Measurements from ENCODE around the gene CLIP4.

The CLIP4 gene

DNA sequence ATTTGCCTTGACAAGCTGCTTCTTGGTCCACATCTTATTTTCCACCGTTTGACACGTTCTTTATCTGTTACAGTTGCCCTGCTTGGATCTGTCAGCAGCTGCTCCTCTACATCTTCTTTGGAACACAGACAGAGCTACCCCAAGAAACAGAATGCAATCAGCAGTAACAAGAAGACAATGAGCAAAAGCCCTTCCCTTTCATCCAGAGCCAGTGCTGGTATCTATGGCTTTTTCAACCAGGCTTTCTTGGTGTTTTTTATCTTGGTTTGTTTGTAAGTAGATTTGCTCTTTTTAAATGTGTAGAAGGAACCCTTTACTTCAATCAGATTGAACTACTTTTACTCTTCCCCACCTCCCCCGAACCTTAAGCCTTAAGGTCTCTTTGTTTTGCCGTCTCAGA is 41.9 kb downstream of the CLIP4 start:
- no peak overlapping the region for H3K27ac ChIP-seq (ENCODE audit: low read length)
- no peak overlapping the region for H2AFZ ChIP-seq (ENCODE audit: low read depth, low read length)
- no peak for TF ChIP-seq EZH2 (IDR thresholded peaks at IDR 0.05; ENCODE audit: borderline replicate concordance, low read depth, low read length, severe bottlenecking)
- TF ChIP-seq, protein P1, sequence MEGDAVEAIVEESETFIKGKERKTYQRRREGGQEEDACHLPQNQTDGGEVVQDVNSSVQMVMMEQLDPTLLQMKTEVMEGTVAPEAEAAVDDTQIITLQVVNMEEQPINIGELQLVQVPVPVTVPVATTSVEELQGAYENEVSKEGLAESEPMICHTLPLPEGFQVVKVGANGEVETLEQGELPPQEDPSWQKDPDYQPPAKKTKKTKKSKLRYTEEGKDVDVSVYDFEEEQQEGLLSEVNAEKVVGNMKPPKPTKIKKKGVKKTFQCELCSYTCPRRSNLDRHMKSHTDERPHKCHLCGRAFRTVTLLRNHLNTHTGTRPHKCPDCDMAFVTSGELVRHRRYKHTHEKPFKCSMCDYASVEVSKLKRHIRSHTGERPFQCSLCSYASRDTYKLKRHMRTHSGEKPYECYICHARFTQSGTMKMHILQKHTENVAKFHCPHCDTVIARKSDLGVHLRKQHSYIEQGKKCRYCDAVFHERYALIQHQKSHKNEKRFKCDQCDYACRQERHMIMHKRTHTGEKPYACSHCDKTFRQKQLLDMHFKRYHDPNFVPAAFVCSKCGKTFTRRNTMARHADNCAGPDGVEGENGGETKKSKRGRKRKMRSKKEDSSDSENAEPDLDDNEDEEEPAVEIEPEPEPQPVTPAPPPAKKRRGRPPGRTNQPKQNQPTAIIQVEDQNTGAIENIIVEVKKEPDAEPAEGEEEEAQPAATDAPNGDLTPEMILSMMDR (IDR thresholded peaks at IDR 0.05; ENCODE audit: borderline replicate concordance, extremely low read depth, low read length, poor library complexity, severe bottlenecking), result no peak
- no peaks in the 10 kb centered on the region for H3K4me1 ChIP-seq (ENCODE audit: insufficient read depth, low read length)
- H3K27me3 ChIP-seq (ENCODE audit: insufficient read depth, low read length, poor library complexity), result peaks cover 20% of the 10 kb centered on the region
- H3K36me3 ChIP-seq (ENCODE audit: insufficient read depth, low read length), result no peaks in the 10 kb centered on the region
- no peaks in the 10 kb centered on the region for H3K9me3 ChIP-seq (ENCODE audit: insufficient read depth, low read length, severe bottlenecking)
- no peak overlapping the region for H3K9ac ChIP-seq (ENCODE audit: low read depth, low read length)
- DNase-seq (no peak), ATAC-seq (ENCODE audit: insufficient read depth, low read depth) (no peak)
- no peak overlapping the region for H3K4me2 ChIP-seq (ENCODE audit: insufficient read depth, low read length)
- H3K79me2 ChIP-seq (ENCODE audit: insufficient read depth, low read length), result no peaks in the 10 kb centered on the region
- no peak overlapping the region for H3K4me3 ChIP-seq (ENCODE audit: low read depth in 1 of 2, low read length in 2 of 2)
- no peaks in the 10 kb centered on the region for H4K20me1 ChIP-seq (ENCODE audit: insufficient read depth, low read length)

DNA sequence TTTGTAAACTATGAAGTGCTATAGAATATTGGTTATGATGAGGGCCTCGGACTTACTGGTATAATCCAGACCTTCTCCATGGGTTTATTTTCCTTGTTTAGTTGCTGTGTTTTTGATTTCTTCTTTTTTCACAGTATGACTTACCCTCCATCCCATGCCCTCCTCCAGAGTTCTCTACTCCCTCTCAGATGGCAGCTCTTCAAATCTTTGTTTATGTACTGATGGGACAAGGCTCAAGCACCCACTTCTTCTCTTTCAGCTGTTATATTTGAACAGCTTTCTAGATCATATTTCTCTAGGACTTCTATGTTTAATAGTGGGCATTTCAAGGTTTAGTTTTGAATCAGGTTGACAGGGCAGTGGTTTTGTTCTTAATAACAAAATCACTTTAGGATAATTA is 43.9 kb downstream of the CLIP4 start:
- Histone ChIP-seq H3K79me2 (ENCODE audit: insufficient read depth, low read length) (no peaks in the 10 kb centered on the region), H3K9me3 (ENCODE audit: insufficient read depth, low read length, severe bottlenecking) (no peaks in the 10 kb centered on the region), H3K4me2 (ENCODE audit: insufficient read depth, low read length) (no peak overlapping the region), H4K20me1 (ENCODE audit: insufficient read depth, low read length) (no peaks in the 10 kb centered on the region), H3K27me3 (ENCODE audit: insufficient read depth, low read length, poor library complexity) (peaks cover 20% of the 10 kb centered on the region), H3K27ac (ENCODE audit: low read length) (no peak overlapping the region), H3K4me3 (ENCODE audit: low read depth in 1 of 2, low read length in 2 of 2) (no peak overlapping the region), H2AFZ (ENCODE audit: low read depth, low read length) (no peak overlapping the region), H3K9ac (ENCODE audit: low read depth, low read length) (no peak overlapping the region), H3K4me1 (ENCODE audit: insufficient read depth, low read length) (no peaks in the 10 kb centered on the region), H3K36me3 (ENCODE audit: insufficient read depth, low read length) (no peaks in the 10 kb centered on the region)
- ATAC-seq (ENCODE audit: insufficient read depth, low read depth), result no peak
- TF ChIP-seq, protein P1 (IDR thresholded peaks at IDR 0.05; ENCODE audit: borderline replicate concordance, extremely low read depth, low read length, poor library complexity, severe bottlenecking), result no peak
- TF ChIP-seq EZH2 (IDR thresholded peaks at IDR 0.05; ENCODE audit: borderline replicate concordance, low read depth, low read length, severe bottlenecking), result no peak
- no peak for DNase-seq

DNA sequence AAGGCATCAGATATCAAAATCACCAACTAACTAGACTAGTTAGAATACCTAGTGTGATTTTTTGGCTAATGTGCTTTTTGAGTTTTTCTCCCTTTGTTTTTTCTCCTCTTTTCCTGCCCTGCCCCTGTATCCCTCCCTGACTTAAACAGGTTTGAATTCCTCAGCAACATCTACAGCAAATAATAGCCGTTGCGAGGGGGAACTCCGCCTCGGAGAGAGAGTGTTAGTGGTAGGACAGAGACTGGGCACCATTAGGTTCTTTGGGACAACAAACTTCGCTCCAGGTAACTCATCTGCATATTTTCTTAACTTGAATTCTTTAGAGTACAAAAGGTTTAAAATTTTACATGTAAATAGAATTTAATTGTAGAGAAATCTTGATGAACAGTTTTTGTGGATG is 45.0 kb downstream of the CLIP4 start:
- no peaks in the 10 kb centered on the region for H4K20me1 ChIP-seq (ENCODE audit: insufficient read depth, low read length)
- DNase-seq (no peak), ATAC-seq (ENCODE audit: insufficient read depth, low read depth) (no peak)
- H3K9ac ChIP-seq (ENCODE audit: low read depth, low read length), result no peak overlapping the region
- no peak overlapping the region for H3K4me2 ChIP-seq (ENCODE audit: insufficient read depth, low read length)
- no peaks in the 10 kb centered on the region for H3K4me1 ChIP-seq (ENCODE audit: insufficient read depth, low read length)
- H3K4me3 ChIP-seq (ENCODE audit: low read depth in 1 of 2, low read length in 2 of 2), result no peak overlapping the region
- no peaks in the 10 kb centered on the region for H3K9me3 ChIP-seq (ENCODE audit: insufficient read depth, low read length, severe bottlenecking)
- no peaks in the 10 kb centered on the region for H3K36me3 ChIP-seq (ENCODE audit: insufficient read depth, low read length)
- H3K79me2 ChIP-seq (ENCODE audit: insufficient read depth, low read length), result no peaks in the 10 kb centered on the region
- no peak overlapping the region for H3K27ac ChIP-seq (ENCODE audit: low read length)
- no peak for TF ChIP-seq EZH2 (IDR thresholded peaks at IDR 0.05; ENCODE audit: borderline replicate concordance, low read depth, low read length, severe bottlenecking)
- TF ChIP-seq, protein P1 (IDR thresholded peaks at IDR 0.05; ENCODE audit: borderline replicate concordance, extremely low read depth, low read length, poor library complexity, severe bottlenecking), result no peak
- no peak overlapping the region for H2AFZ ChIP-seq (ENCODE audit: low read depth, low read length)
- peaks cover 16% of the 10 kb centered on the region for H3K27me3 ChIP-seq (ENCODE audit: insufficient read depth, low read length, poor library complexity)

All from DND-41 (cell line).